ENCODE measurements around the gene AKTIP.

DNA sequence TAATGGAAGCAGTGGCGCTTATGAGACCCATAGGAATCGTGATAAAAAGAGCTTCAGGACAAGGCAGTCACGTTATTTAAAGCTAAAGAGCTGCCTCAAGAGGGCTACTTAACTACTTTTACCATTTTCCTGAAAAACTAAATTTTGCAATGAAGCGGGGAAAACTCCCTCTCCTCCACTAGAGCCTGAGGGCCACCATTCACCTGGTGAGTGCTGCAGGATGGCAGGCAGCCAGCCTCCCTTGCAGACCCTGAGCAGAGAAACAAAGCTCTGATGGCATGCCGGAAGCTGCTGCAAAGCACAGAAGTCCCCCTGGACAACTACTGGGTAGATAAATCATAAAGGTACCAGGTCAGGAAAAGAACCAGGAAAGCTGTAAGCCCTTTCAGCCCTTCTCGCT, 8.4 kb downstream of the AKTIP start:
- TF ChIP-seq, protein P1, sequence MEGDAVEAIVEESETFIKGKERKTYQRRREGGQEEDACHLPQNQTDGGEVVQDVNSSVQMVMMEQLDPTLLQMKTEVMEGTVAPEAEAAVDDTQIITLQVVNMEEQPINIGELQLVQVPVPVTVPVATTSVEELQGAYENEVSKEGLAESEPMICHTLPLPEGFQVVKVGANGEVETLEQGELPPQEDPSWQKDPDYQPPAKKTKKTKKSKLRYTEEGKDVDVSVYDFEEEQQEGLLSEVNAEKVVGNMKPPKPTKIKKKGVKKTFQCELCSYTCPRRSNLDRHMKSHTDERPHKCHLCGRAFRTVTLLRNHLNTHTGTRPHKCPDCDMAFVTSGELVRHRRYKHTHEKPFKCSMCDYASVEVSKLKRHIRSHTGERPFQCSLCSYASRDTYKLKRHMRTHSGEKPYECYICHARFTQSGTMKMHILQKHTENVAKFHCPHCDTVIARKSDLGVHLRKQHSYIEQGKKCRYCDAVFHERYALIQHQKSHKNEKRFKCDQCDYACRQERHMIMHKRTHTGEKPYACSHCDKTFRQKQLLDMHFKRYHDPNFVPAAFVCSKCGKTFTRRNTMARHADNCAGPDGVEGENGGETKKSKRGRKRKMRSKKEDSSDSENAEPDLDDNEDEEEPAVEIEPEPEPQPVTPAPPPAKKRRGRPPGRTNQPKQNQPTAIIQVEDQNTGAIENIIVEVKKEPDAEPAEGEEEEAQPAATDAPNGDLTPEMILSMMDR (IDR thresholded peaks at IDR 0.05): no peak
- TF ChIP-seq EP300 (IDR thresholded peaks at IDR 0.05; ENCODE audit: low read depth) (no peak), POLR2A (IDR thresholded peaks at IDR 0.05) (no peak), POLR2AphosphoS5 (IDR thresholded peaks at IDR 0.05) (no peak)

Measured in transverse colon (tissue), 4 donors.